NCI-H1694 (cell line): Measurements from ENCODE around the gene GAN.
A peak's percentile ranks its signal among the peaks of the same experiment; 100 is the strongest.
"Not testable (repeated sequence)": the region's sequence is repeated elsewhere in the genome, so short reads cannot be mapped to it uniquely, and the experiment has no call there.

Experiments
- DNase-seq: peaks from one replicate; lab custom pipeline; 2025; lab: John Stamatoyannopoulos, UW

Gene GAN

GRCh38 chr16:81399909-81400308, 85.1 kb downstream of the GAN start:
- DNase-seq = no peak

GRCh38 chr16:81401035-81401950, 86.5 kb downstream of the GAN start:
- no peak for DNase-seq

GRCh38 chr16:81403208-81403600, 88.4 kb downstream of the GAN start:
- DNase-seq = no peak

- DNase-seq = peak; percentile 35
These were observed 89.0 kb downstream of the GAN start for GRCh38 chr16:81403601-81404391.

- not testable (repeated sequence) for DNase-seq
These were observed 90.2 kb downstream of the GAN start for GRCh38 chr16:81405002-81405401.

GRCh38 chr16:81405702-81406113, 90.9 kb downstream of the GAN start:
- DNase-seq = no peak

- DNase-seq = no peak
These were observed 93.7 kb downstream of the GAN start for GRCh38 chr16:81408409-81408950.

- DNase-seq = no peak
These were observed 94.3 kb downstream of the GAN start for GRCh38 chr16:81409016-81409556.

GRCh38 chr16:81410643-81411293, 96.0 kb downstream of the GAN start:
- no peak for DNase-seq

- DNase-seq = no peak
These were observed 98.7 kb downstream of the GAN start for GRCh38 chr16:81413245-81413990.

GRCh38 chr16:81415751-81416150, 101.0 kb downstream of the GAN start:
- DNase-seq = no peak

GRCh38 chr16:81416749-81417148, 102.0 kb downstream of the GAN start:
- DNase-seq = no peak

GRCh38 chr16:81417210-81417609, 102.4 kb downstream of the GAN start:
- DNase-seq = no peak

- no peak for DNase-seq
These were observed 105.0 kb downstream of the GAN start for GRCh38 chr16:81419806-81420205.

- DNase-seq = no peak
These were observed 106.4 kb downstream of the GAN start for GRCh38 chr16:81421126-81421525.

GRCh38 chr16:81421536-81421935, 106.8 kb downstream of the GAN start:
- DNase-seq = no peak

- not testable (repeated sequence) for DNase-seq
These were observed 107.4 kb downstream of the GAN start for GRCh38 chr16:81422153-81422552.

- DNase-seq = no peak
These were observed 110.0 kb downstream of the GAN start for GRCh38 chr16:81424771-81425170.

GRCh38 chr16:81427219-81427618, 112.5 kb downstream of the GAN start:
- no peak for DNase-seq

GRCh38 chr16:81429045-81429521, 114.3 kb downstream of the GAN start:
- DNase-seq = no peak
